Measurements from ENCODE around the gene EXOSC3. TPM values are rescaled to one million over a fixed set of nuclear protein-coding genes. Genes with fewer than 3 reads are reported as not detected.

EXOSC3 gene
- total RNA-seq, 2 experiments from 2014 or later = 93.7 to 99.7 TPM

GRCh38 chr9:37800631-37801286 is 15.9 kb upstream of the EXOSC3 start, which contains the start of gene DCAF10:
DCAF10 (plus strand) TSS chr9:37800797; CDS start chr9:37800867, 70 bp downstream.
- peak within 1 kb of the TSS; percentile 93 for H3K4me3 Mint-ChIP-seq
- intact Hi-C loops (cut with micrococcal nuclease) = loop anchor here (1.0 to 2.0 kb wide), 4 partner anchors 15 to 208 kb away; partner anchors contain the start of genes EXOSC3, TOMM5 and TRMT10B
- CTCF ChIA-PET = no interaction called here

GRCh38 chr9:37798677-37799076 is 13.8 kb upstream of the EXOSC3 start:
- DNase-seq = no peak
- intact Hi-C loops (cut with micrococcal nuclease) = no loop called here
- H3K27me3 Mint-ChIP-seq (ENCODE audit: low read depth) = no peaks in the 10 kb centered on the region

More at GRCh38 chr9:37800631-37801286, 15.9 kb upstream of the EXOSC3 start, which contains the start of gene DCAF10:
- no peaks in the 10 kb centered on the region for H3K27me3 Mint-ChIP-seq (ENCODE audit: low read depth)
- peak within 1 kb of the TSS; percentile 79 for H3K27ac Mint-ChIP-seq
- H3K9me3 Mint-ChIP-seq = no peaks in the 10 kb centered on the region
- peak; percentile 89 for DNase-seq
- H3K4me1 Mint-ChIP-seq (ENCODE audit: low read depth) = peaks cover 38% of the 10 kb centered on the region
- H3K36me3 Mint-ChIP-seq (ENCODE audit: low read depth) = peaks cover 2% of the 10 kb centered on the region

GRCh38 chr9:37796232-37796631 is 11.4 kb upstream of the EXOSC3 start:
- CTCF ChIA-PET = no interaction called here
- Mint-ChIP-seq H3K27ac (no peak overlapping the region), H3K9me3 (peaks cover 1% of the 10 kb centered on the region), H3K36me3 (ENCODE audit: low read depth) (peaks cover 3% of the 10 kb centered on the region), H3K4me1 (ENCODE audit: low read depth) (peaks cover 16% of the 10 kb centered on the region), H3K4me3 (no peak overlapping the region), H3K27me3 (ENCODE audit: low read depth) (no peaks in the 10 kb centered on the region)
- intact Hi-C loops (cut with micrococcal nuclease) = no loop called here
- no peak for DNase-seq

More at GRCh38 chr9:37798677-37799076, 13.8 kb upstream of the EXOSC3 start:
- CTCF ChIA-PET = no interaction called here
- Mint-ChIP-seq H3K36me3 (ENCODE audit: low read depth) (peaks cover 2% of the 10 kb centered on the region), H3K4me3 (no peak overlapping the region), H3K27ac (peak overlapping the region; percentile 54), H3K9me3 (no peaks in the 10 kb centered on the region), H3K4me1 (ENCODE audit: low read depth) (peaks cover 33% of the 10 kb centered on the region)

GRCh38 chr9:37792122-37792521 is 7.3 kb upstream of the EXOSC3 start:
- peaks cover 2% of the 10 kb centered on the region for H3K36me3 Mint-ChIP-seq (ENCODE audit: low read depth)
- intact Hi-C loops (cut with micrococcal nuclease) = no loop called here
- no peaks in the 10 kb centered on the region for H3K27me3 Mint-ChIP-seq (ENCODE audit: low read depth)
- DNase-seq = no peak
- H3K9me3 Mint-ChIP-seq = peaks cover 2% of the 10 kb centered on the region
- CTCF ChIA-PET = no interaction called here
- H3K4me1 Mint-ChIP-seq (ENCODE audit: low read depth) = no peaks in the 10 kb centered on the region
- H3K27ac Mint-ChIP-seq = no peak overlapping the region
- H3K4me3 Mint-ChIP-seq = no peak overlapping the region

- peaks cover 2% of the 10 kb centered on the region for H3K9me3 Mint-ChIP-seq
- intact Hi-C loops (cut with micrococcal nuclease) = no loop called here
- no peak overlapping the region for H3K27ac Mint-ChIP-seq
- H3K27me3 Mint-ChIP-seq (ENCODE audit: low read depth) = no peaks in the 10 kb centered on the region
- H3K4me1 Mint-ChIP-seq (ENCODE audit: low read depth) = peaks cover 4% of the 10 kb centered on the region
- CTCF ChIA-PET = interaction anchor here (0.6 kb wide), 1 partner anchor 10 kb away, joined by 5 read pairs; no protein-coding TSS in a partner anchor
- H3K36me3 Mint-ChIP-seq (ENCODE audit: low read depth) = peaks cover 2% of the 10 kb centered on the region
- H3K4me3 Mint-ChIP-seq = no peak overlapping the region
- DNase-seq = no peak
Observed at GRCh38 chr9:37790096-37790495, 5.2 kb upstream of the EXOSC3 start.

- H3K27me3 Mint-ChIP-seq (ENCODE audit: low read depth) = no peaks in the 10 kb centered on the region
- intact Hi-C loops (cut with micrococcal nuclease) = no loop called here
- DNase-seq = no peak
- CTCF ChIA-PET = no interaction called here
- H3K36me3 Mint-ChIP-seq (ENCODE audit: low read depth) = peaks cover 8% of the 10 kb centered on the region
- H3K4me3 Mint-ChIP-seq = no peak overlapping the region
- H3K27ac Mint-ChIP-seq = no peak overlapping the region
- H3K4me1 Mint-ChIP-seq (ENCODE audit: low read depth) = peaks cover 8% of the 10 kb centered on the region
- peaks cover 2% of the 10 kb centered on the region for H3K9me3 Mint-ChIP-seq
Observed at GRCh38 chr9:37788332-37788731, 3.5 kb upstream of the EXOSC3 start.

- Mint-ChIP-seq H3K4me3 (no peak overlapping the region), H3K27me3 (ENCODE audit: low read depth) (no peaks in the 10 kb centered on the region), H3K36me3 (ENCODE audit: low read depth) (peaks cover 16% of the 10 kb centered on the region), H3K4me1 (ENCODE audit: low read depth) (peaks cover 21% of the 10 kb centered on the region), H3K9me3 (peaks cover 2% of the 10 kb centered on the region), H3K27ac (no peak overlapping the region)
- no peak for DNase-seq
- intact Hi-C loops (cut with micrococcal nuclease) = no loop called here
- CTCF ChIA-PET = no interaction called here
Observed at GRCh38 chr9:37787059-37787458, 2.2 kb upstream of the EXOSC3 start.

- intact Hi-C loops (cut with micrococcal nuclease) = loop anchor here (2.0 to 5.0 kb wide), 2 partner anchors 192 to 297 kb away; partner anchors contain the start of gene TOMM5
- DNase-seq = peak; percentile 13
- no peaks in the 10 kb centered on the region for H3K9me3 Mint-ChIP-seq
- CTCF ChIA-PET = interaction anchor here (1.2 kb wide), 1 partner anchor 16 kb away, joined by 3 read pairs; no protein-coding TSS in a partner anchor
- H3K4me3 Mint-ChIP-seq = peak overlapping the region; percentile 96
- peaks cover 39% of the 10 kb centered on the region for H3K4me1 Mint-ChIP-seq (ENCODE audit: low read depth)
- peak overlapping the region; percentile 94 for H3K27ac Mint-ChIP-seq
- H3K36me3 Mint-ChIP-seq (ENCODE audit: low read depth) = peaks cover 31% of the 10 kb centered on the region
- no peaks in the 10 kb centered on the region for H3K27me3 Mint-ChIP-seq (ENCODE audit: low read depth)
Observed at GRCh38 chr9:37784291-37784615, 611 bp downstream of the EXOSC3 start.

- H3K9me3 Mint-ChIP-seq = no peaks in the 10 kb centered on the region
- no peak for DNase-seq
- intact Hi-C loops (cut with micrococcal nuclease) = no loop called here
- CTCF ChIA-PET = interaction anchor here (0.6 kb wide), 1 partner anchor 290 kb away, joined by 5 read pairs; no protein-coding TSS in a partner anchor
- H3K4me3 Mint-ChIP-seq = no peak overlapping the region
- H3K27ac Mint-ChIP-seq = peak overlapping the region; percentile 39
- H3K4me1 Mint-ChIP-seq (ENCODE audit: low read depth) = peaks cover 36% of the 10 kb centered on the region
- peaks cover 46% of the 10 kb centered on the region for H3K36me3 Mint-ChIP-seq (ENCODE audit: low read depth)
- no peaks in the 10 kb centered on the region for H3K27me3 Mint-ChIP-seq (ENCODE audit: low read depth)
Observed at GRCh38 chr9:37778534-37778933, 6.3 kb downstream of the EXOSC3 start.

GRCh38 chr9:37776328-37776727 is 8.5 kb downstream of the EXOSC3 start:
- H3K27ac Mint-ChIP-seq = no peak overlapping the region
- intact Hi-C loops (cut with micrococcal nuclease) = no loop called here
- peaks cover 16% of the 10 kb centered on the region for H3K4me1 Mint-ChIP-seq (ENCODE audit: low read depth)
- DNase-seq = no peak
- no peaks in the 10 kb centered on the region for H3K9me3 Mint-ChIP-seq
- no peak overlapping the region for H3K4me3 Mint-ChIP-seq
- no peaks in the 10 kb centered on the region for H3K27me3 Mint-ChIP-seq (ENCODE audit: low read depth)
- peaks cover 37% of the 10 kb centered on the region for H3K36me3 Mint-ChIP-seq (ENCODE audit: low read depth)
- CTCF ChIA-PET = interaction anchor here (0.6 kb wide), 1 partner anchor 66 kb away, joined by 4 read pairs; no protein-coding TSS in a partner anchor

- H3K4me3 Mint-ChIP-seq = no peak overlapping the region
- no peak for DNase-seq
- H3K9me3 Mint-ChIP-seq = no peaks in the 10 kb centered on the region
- peaks cover 6% of the 10 kb centered on the region for H3K4me1 Mint-ChIP-seq (ENCODE audit: low read depth)
- intact Hi-C loops (cut with micrococcal nuclease) = no loop called here
- no peaks in the 10 kb centered on the region for H3K27me3 Mint-ChIP-seq (ENCODE audit: low read depth)
- CTCF ChIA-PET = no interaction called here
- peak overlapping the region; percentile 57 for H3K27ac Mint-ChIP-seq
- peaks cover 28% of the 10 kb centered on the region for H3K36me3 Mint-ChIP-seq (ENCODE audit: low read depth)
Observed at GRCh38 chr9:37775216-37775919, 9.5 kb downstream of the EXOSC3 start.

- no peak overlapping the region for H3K4me3 Mint-ChIP-seq
- CTCF ChIA-PET = no interaction called here
- no peaks in the 10 kb centered on the region for H3K27me3 Mint-ChIP-seq (ENCODE audit: low read depth)
- H3K4me1 Mint-ChIP-seq (ENCODE audit: low read depth) = no peaks in the 10 kb centered on the region
- peaks cover 2% of the 10 kb centered on the region for H3K9me3 Mint-ChIP-seq
- intact Hi-C loops (cut with micrococcal nuclease) = no loop called here
- H3K36me3 Mint-ChIP-seq (ENCODE audit: low read depth) = peaks cover 21% of the 10 kb centered on the region
- H3K27ac Mint-ChIP-seq = no peak overlapping the region
- DNase-seq = no peak
Observed at GRCh38 chr9:37769995-37770394, 14.9 kb downstream of the EXOSC3 start.

Measured in activated naive CD4-positive, alpha-beta T cell treated with anti-CD3 and anti-CD28 coated beads for 36 hours (primary cell).